SK-N-SH (cell line): ENCODE data around the gene VEGFA. TPM values are rescaled to one million over a fixed set of nuclear protein-coding genes. Genes with fewer than 3 reads are reported as not detected.

Experiments
- CTCF ChIA-PET: fragments of 300-600, 350-600 bp; formaldehyde crosslinking; extraction: SDS; loops from one replicate; lab custom pipeline; 2021; lab: Yijun Ruan, JAX
- POLR2A ChIA-PET: fragments of 350-600 bp; sonication (Branson Sonifier 250); formaldehyde crosslinking; extraction: SDS; loops from one replicate; lab custom pipeline; 2020; ENCODE audit warnings: antibody characterized with exemption, inconsistent platforms; lab: Yijun Ruan, JAX
- DNase-seq: peaks from one replicate; pipeline ENCODE4 v3.0.0; 2012
- H2AFZ ChIP-seq: fragments of 200-600 bp; sonication (generic); 2 replicates; pipeline ENCODE4 v1.8.1; 2016; ENCODE audit warnings: antibody characterized with exemption, mild to moderate bottlenecking, low read depth
- H3F3A ChIP-seq: fragments of 200-600 bp; sonication (generic); replicated peaks from 2 replicates; pipeline ENCODE3; 2016; ENCODE audit warnings: antibody characterized with exemption, mild to moderate bottlenecking; ENCODE audit not compliant: insufficient read depth
- H3K27ac ChIP-seq, 2 experiments: fragments of 200-500 bp in 1 of 2; fragments of 200-600 bp in 1 of 2; sonication (Bioruptor generic) in 1 of 2; sonication (generic), shearing (Covaris generic) in 1 of 2; 2 replicates each; pipeline versions ENCODE4 v1.5.1 to v1.6.1; 2014 to 2016; ENCODE audit warnings: low read depth in 2 of 2, inconsistent platforms in 1 of 2, low read length in 1 of 2, mild to moderate bottlenecking in 1 of 2, mixed read lengths in 1 of 2
- H3K27me3 ChIP-seq: fragments of 200-600 bp; sonication (generic), shearing (Covaris generic); 2 replicates; pipeline ENCODE4 v1.6.1; 2016; ENCODE audit warnings: mixed run types; ENCODE audit not compliant: insufficient read depth
- H3K36me3 ChIP-seq, 2 experiments: fragments of 200-500 bp in 1 of 2; fragments of 200-600 bp in 1 of 2; sonication (Bioruptor generic) in 1 of 2; sonication (generic) in 1 of 2; replicated peaks in 1 of 2; 2 replicates each; pipeline versions ENCODE3 to v1.5.1; 2014 to 2016; ENCODE audit warnings: low read length in 1 of 2, mild to moderate bottlenecking in 1 of 2; ENCODE audit not compliant: insufficient read depth in 2 of 2, control insufficient read depth in 1 of 2
- H3K4me1 ChIP-seq, 2 experiments: fragments of 200-500 bp in 1 of 2; fragments of 200-600 bp in 1 of 2; sonication (Bioruptor generic) in 1 of 2; sonication (generic), shearing (Covaris generic) in 1 of 2; 2 replicates each; pipeline versions ENCODE4 v1.5.1 to v1.6.1; 2014 to 2016; ENCODE audit warnings: low read depth in 1 of 2, low read length in 1 of 2, mixed run types in 1 of 2; ENCODE audit not compliant: insufficient read depth in 2 of 2, control insufficient read depth in 1 of 2
- H3K4me2 ChIP-seq: fragments of 200-600 bp; sonication (generic), shearing (Covaris generic); 2 replicates; pipeline ENCODE4 v1.6.1; 2017; ENCODE audit warnings: mixed run types
- H3K4me3 ChIP-seq, 2 experiments: fragments of 200-500 bp in 1 of 2; fragments of 200-600 bp in 1 of 2; sonication (Bioruptor generic) in 1 of 2; sonication (generic), shearing (Covaris generic) in 1 of 2; 2 replicates each; pipeline versions ENCODE4 v1.5.1 to v1.8.1; 2014 to 2016; ENCODE audit warnings: low read depth in 2 of 2, inconsistent platforms in 1 of 2, low read length in 1 of 2, mild to moderate bottlenecking in 1 of 2, mixed read lengths in 1 of 2, moderate library complexity in 1 of 2
- H3K79me2 ChIP-seq: fragments of 200-600 bp; sonication (generic); 2 replicates; pipeline ENCODE4 v1.8.1; 2017; ENCODE audit warnings: mild to moderate bottlenecking; ENCODE audit not compliant: insufficient read depth
- H3K9ac ChIP-seq: fragments of 200-600 bp; sonication (generic); 2 replicates; pipeline ENCODE4 v1.6.1; 2017; ENCODE audit warnings: mixed run types
- H3K9me2 ChIP-seq: fragments of 200-600 bp; sonication (generic); 2 replicates; pipeline ENCODE4 v1.6.1; 2017; ENCODE audit warnings: mixed run types
- H3K9me3 ChIP-seq: fragments of 200-600 bp; sonication (generic); 2 replicates; pipeline ENCODE4 v1.6.1; 2017; ENCODE audit warnings: mixed run types, mild to moderate bottlenecking, moderate library complexity
- H4K20me1 ChIP-seq: fragments of 200-600 bp; sonication (generic); 2 replicates; pipeline ENCODE4 v1.6.1; 2017; ENCODE audit warnings: mild to moderate bottlenecking, mixed run types; ENCODE audit not compliant: insufficient read depth
- ELF1 ChIP-seq: IDR thresholded peaks from 2 replicates; pipeline ENCODE4 v1.4.0; 2012
- EZH2phosphoT487 ChIP-seq: fragments of 200-600 bp; sonication (generic); IDR thresholded peaks from 2 replicates; pipeline ENCODE4 v1.6.1; 2017; ENCODE audit warnings: low read depth, mixed run types, mild to moderate bottlenecking, antibody characterized with exemption, moderate library complexity, borderline replicate concordance
- FOSL2 ChIP-seq: IDR thresholded peaks from 2 replicates; pipeline ENCODE4 v1.4.0; 2012; ENCODE audit warnings: low read depth, mild to moderate bottlenecking, moderate library complexity, borderline replicate concordance
- FOXJ3 ChIP-seq: sonication (generic); formaldehyde crosslinking; IDR thresholded peaks from 2 replicates; pipeline ENCODE4 v1.5.1; 2020; ENCODE audit warnings: mild to moderate bottlenecking, missing genetic modification reagents
- FOXM1 ChIP-seq: IDR thresholded peaks from 2 replicates; pipeline ENCODE4 v1.4.0; 2012; ENCODE audit warnings: low read depth, mild to moderate bottlenecking
- GABPA ChIP-seq: IDR thresholded peaks from 2 replicates; pipeline ENCODE4 v1.4.0; 2012; ENCODE audit warnings: low read depth, mild to moderate bottlenecking
- JUND ChIP-seq: IDR thresholded peaks from 2 replicates; pipeline ENCODE4 v1.4.0; 2012
- MXI1 ChIP-seq: IDR thresholded peaks from 2 replicates; pipeline ENCODE4 v1.6.1; 2012; ENCODE audit warnings: mild to moderate bottlenecking, low read depth, low read length, improper control_type of control experiment
- NFIC ChIP-seq: IDR thresholded peaks from 2 replicates; pipeline ENCODE4 v1.4.0; 2012; ENCODE audit warnings: borderline replicate concordance
- RAD21 ChIP-seq: IDR thresholded peaks from 2 replicates; pipeline ENCODE4 v1.6.1; 2012; ENCODE audit warnings: mild to moderate bottlenecking, low read length
- RCOR1 ChIP-seq: fragments of 150-350 bp; IDR thresholded peaks from 2 replicates; pipeline ENCODE4 v1.6.1; 2017; ENCODE audit warnings: antibody characterized with exemption, low read length
- REST ChIP-seq: IDR thresholded peaks from 2 replicates; pipeline ENCODE4 v1.6.1; 2012; ENCODE audit warnings: mild to moderate bottlenecking, low read depth, low read length, moderate library complexity
- RFX5 ChIP-seq: IDR thresholded peaks from 2 replicates; pipeline ENCODE4 v1.6.1; 2012; ENCODE audit warnings: mild to moderate bottlenecking, improper control_type of control experiment, low read length
- SMC3 ChIP-seq: IDR thresholded peaks from 2 replicates; pipeline ENCODE4 v1.6.1; 2012; ENCODE audit warnings: low read depth, low read length, improper control_type of control experiment
- TEAD4 ChIP-seq: IDR thresholded peaks from 2 replicates; pipeline ENCODE4 v1.4.0; 2012; ENCODE audit warnings: mild to moderate bottlenecking, borderline replicate concordance; ENCODE audit not compliant: insufficient read depth
- WGBS: methylation state at CpG from one replicate; pipeline ENCODE4 v1.1.6; 2017; ENCODE audit warnings: low lambda C conversion rate; 5-methylcytosine and 5-hydroxymethylcytosine counted together
- polyA plus RNA-seq, 3 experiments: library from polyadenylated mRNA; depleted of rRNA; stranded (reverse); fragments of >200 nt; gene quantifications; 2 replicates each; pipeline ENCODE4 v1.2.3, GENCODE V29; 2012
- TF ChIP-seq, protein P1 (sequence below): IDR thresholded peaks from 2 replicates; pipeline ENCODE4 v1.4.0; 2012; ENCODE audit warnings: low read depth
- TF ChIP-seq, protein P2 (sequence below): IDR thresholded peaks from 2 replicates; pipeline ENCODE4 v1.4.0; 2012; ENCODE audit warnings: low read depth, borderline replicate concordance

The VEGFA gene
- polyA plus RNA-seq, 1 of the 3 experiments (the other 2 are of a cell fraction), result 81.0 TPM

DNA sequence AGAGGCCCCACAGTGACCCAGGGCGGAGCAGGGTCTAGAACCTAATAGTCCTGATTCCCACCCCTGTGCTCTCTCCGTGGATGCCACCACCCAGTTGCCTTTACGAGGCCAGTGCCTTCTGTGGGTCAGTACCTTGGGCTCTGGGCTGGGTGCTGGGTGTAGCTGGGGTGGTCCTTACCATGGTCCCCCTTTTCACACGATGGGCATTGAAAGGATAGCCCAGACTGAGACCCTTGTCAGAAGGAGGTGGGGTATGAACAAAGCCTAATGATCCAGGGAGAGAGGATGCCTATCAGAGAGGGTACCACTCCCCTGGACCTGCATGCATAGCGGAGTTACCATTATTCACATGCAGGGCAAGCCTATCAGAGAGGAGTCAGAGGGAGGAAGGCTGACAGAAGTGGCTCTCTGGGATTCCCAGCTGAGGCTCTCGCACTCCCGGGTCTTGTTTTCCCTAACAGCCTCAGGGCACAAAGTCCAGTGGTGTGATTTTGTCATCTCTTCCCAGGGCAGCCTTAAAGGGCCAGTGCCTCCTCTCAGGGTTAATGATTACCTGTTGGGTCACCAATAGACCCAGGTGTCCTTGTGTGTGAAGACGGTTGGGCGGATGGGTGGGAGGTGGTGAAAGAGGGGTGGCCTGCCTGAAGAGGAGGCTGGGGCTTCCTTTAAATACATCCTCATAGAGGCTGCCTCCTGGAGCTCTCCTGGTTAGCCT lies 36.2 kb downstream of the VEGFA start:
- no peaks in the 10 kb centered on the region for H3K79me2 ChIP-seq
- TF ChIP-seq SMC3 (no peak), RCOR1 (no peak), GABPA (no peak), TEAD4 (no peak), FOXM1 (no peak), MXI1 (no peak), FOSL2 (no peak), NFIC (no peak), RFX5 (no peak), RAD21 (no peak), REST (no peak), JUND (no peak), ELF1 (no peak), EZH2phosphoT487 (no peak), FOXJ3 (CRISPR knock-in tag) (no peak)
- TF ChIP-seq, protein P1, sequence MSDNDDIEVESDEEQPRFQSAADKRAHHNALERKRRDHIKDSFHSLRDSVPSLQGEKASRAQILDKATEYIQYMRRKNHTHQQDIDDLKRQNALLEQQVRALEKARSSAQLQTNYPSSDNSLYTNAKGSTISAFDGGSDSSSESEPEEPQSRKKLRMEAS, result no peak
- TF ChIP-seq, protein P2, sequence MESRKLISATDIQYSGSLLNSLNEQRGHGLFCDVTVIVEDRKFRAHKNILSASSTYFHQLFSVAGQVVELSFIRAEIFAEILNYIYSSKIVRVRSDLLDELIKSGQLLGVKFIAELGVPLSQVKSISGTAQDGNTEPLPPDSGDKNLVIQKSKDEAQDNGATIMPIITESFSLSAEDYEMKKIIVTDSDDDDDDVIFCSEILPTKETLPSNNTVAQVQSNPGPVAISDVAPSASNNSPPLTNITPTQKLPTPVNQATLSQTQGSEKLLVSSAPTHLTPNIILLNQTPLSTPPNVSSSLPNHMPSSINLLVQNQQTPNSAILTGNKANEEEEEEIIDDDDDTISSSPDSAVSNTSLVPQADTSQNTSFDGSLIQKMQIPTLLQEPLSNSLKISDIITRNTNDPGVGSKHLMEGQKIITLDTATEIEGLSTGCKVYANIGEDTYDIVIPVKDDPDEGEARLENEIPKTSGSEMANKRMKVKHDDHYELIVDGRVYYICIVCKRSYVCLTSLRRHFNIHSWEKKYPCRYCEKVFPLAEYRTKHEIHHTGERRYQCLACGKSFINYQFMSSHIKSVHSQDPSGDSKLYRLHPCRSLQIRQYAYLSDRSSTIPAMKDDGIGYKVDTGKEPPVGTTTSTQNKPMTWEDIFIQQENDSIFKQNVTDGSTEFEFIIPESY, result no peak
- TF ChIP-seq, all 33 proteins: peak for 0
- ChIA-PET CTCF (interaction anchor here (1.3 to 2.3 kb wide), 3 partner anchors 11 to 272 kb away, joined by 3 to 5 read pairs (median 4); no protein-coding TSS in a partner anchor), POLR2A (interaction anchor here (1.4 to 1.7 kb wide), 2 partner anchors 12 to 132 kb away, joined by 4 to 6 read pairs; no protein-coding TSS in a partner anchor)
- DNase-seq, result no peak
- H3K4me3 ChIP-seq, result no peak overlapping the region
- no peaks in the 10 kb centered on the region for H3F3A ChIP-seq
- H3K9me2 ChIP-seq, result no peaks in the 10 kb centered on the region
- H3K4me2 ChIP-seq, result no peak overlapping the region
- WGBS, result 70% methylated on average over 8 of the region's 9 CpGs
- H3K27ac ChIP-seq, result no peak overlapping the region
- no peak overlapping the region for H2AFZ ChIP-seq
- H4K20me1 ChIP-seq, result no peaks in the 10 kb centered on the region
- peaks cover 0 to 33% of the 10 kb centered on the region in 2 experiments; a peak in 1 of 4 replicates for H3K4me1 ChIP-seq
- no peaks in the 10 kb centered on the region for H3K36me3 ChIP-seq
- no peaks in the 10 kb centered on the region for H3K9me3 ChIP-seq
- H3K9ac ChIP-seq, result no peak overlapping the region
- no peaks in the 10 kb centered on the region for H3K27me3 ChIP-seq
